ENCODE measurements around the gene CDK17. TPM values are rescaled to one million over a fixed set of nuclear protein-coding genes. Genes with fewer than 3 reads are reported as not detected.
"Not testable (repeated sequence)": the region's sequence is repeated elsewhere in the genome, so short reads cannot be mapped to it uniquely, and the experiment has no call there.

Gene CDK17
- polyA plus RNA-seq, 2 donors = 6.3 to 6.5 TPM

- Histone ChIP-seq H3K27ac (ENCODE audit: low read depth in 2 of 2, low read length in 1 of 2) (no peak overlapping the region), H3K4me3 (ENCODE audit: low read depth in 1 of 2, low read length in 2 of 2) (no peak overlapping the region), H3K4me1 (ENCODE audit: control insufficient read depth in 2 of 2, insufficient read depth in 2 of 2, low read length in 1 of 2) (no peaks in the 10 kb centered on the region), H3K36me3 (ENCODE audit: control insufficient read depth in 2 of 2, insufficient read depth in 2 of 2, low read length in 1 of 2) (no peaks in the 10 kb centered on the region), H3K27me3 (ENCODE audit: control insufficient read depth in 1 of 2, insufficient read depth in 2 of 2, low read length in 2 of 2) (no peaks in the 10 kb centered on the region), H3K9me3 (ENCODE audit: control insufficient read depth in 2 of 2, insufficient read depth in 1 of 2, low read depth in 1 of 2, low read length in 1 of 2) (no peaks in the 10 kb centered on the region)
- WGBS, 2 donors = 77 to 79% methylated on average over 8 of the region's 8 CpGs
Observed at GRCh38 chr12:96436366-96437170, 36.3 kb upstream of the CDK17 start.

DNA sequence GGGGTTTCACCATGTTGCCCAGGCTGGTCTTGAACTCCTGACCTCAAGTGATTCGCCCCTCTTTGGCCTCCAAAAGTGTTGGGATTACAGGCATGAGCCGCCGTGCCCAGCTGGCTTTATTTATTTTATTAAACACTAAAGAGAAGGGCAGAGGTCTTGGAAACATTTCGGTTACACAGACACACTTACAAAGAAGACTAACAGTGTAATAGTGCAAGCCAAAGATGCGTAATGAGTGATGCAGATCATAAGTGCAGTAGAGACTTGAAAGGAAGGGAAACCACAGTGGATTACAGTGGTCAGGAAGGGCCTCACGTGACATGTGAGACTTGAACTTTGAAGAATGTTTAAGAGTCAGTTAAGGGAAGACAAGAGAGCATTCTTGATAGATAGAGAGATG is 33.9 kb upstream of the CDK17 start:
- H3K36me3 ChIP-seq (ENCODE audit: control insufficient read depth in 2 of 2, insufficient read depth in 2 of 2, low read length in 1 of 2) = no peaks in the 10 kb centered on the region
- H3K27ac ChIP-seq (ENCODE audit: low read depth in 2 of 2, low read length in 1 of 2) = no peak overlapping the region
- H3K4me1 ChIP-seq (ENCODE audit: control insufficient read depth in 2 of 2, insufficient read depth in 2 of 2, low read length in 1 of 2) = no peaks in the 10 kb centered on the region
- no peaks in the 10 kb centered on the region for H3K9me3 ChIP-seq (ENCODE audit: control insufficient read depth in 2 of 2, insufficient read depth in 1 of 2, low read depth in 1 of 2, low read length in 1 of 2)
- H3K27me3 ChIP-seq (ENCODE audit: control insufficient read depth in 1 of 2, insufficient read depth in 2 of 2, low read length in 2 of 2) = no peaks in the 10 kb centered on the region
- H3K4me3 ChIP-seq (ENCODE audit: low read depth in 1 of 2, low read length in 2 of 2) = no peak overlapping the region
- WGBS, 2 donors = 56 to 63% methylated on average over 6 of the region's 6 CpGs

GRCh38 chr12:96432496-96433321 is 32.5 kb upstream of the CDK17 start:
- H3K27me3 ChIP-seq (ENCODE audit: control insufficient read depth in 1 of 2, insufficient read depth in 2 of 2, low read length in 2 of 2); H3K4me1 ChIP-seq (ENCODE audit: control insufficient read depth in 2 of 2, insufficient read depth in 2 of 2, low read length in 1 of 2); H3K4me3 ChIP-seq (ENCODE audit: low read depth in 1 of 2, low read length in 2 of 2); H3K27ac ChIP-seq (ENCODE audit: low read depth in 2 of 2, low read length in 1 of 2); H3K36me3 ChIP-seq (ENCODE audit: control insufficient read depth in 2 of 2, insufficient read depth in 2 of 2, low read length in 1 of 2); H3K9me3 ChIP-seq (ENCODE audit: control insufficient read depth in 2 of 2, insufficient read depth in 1 of 2, low read depth in 1 of 2, low read length in 1 of 2): not testable (repeated sequence)
- 92 to 94% methylated on average over 4 of the region's 4 CpGs for WGBS, 2 donors

DNA sequence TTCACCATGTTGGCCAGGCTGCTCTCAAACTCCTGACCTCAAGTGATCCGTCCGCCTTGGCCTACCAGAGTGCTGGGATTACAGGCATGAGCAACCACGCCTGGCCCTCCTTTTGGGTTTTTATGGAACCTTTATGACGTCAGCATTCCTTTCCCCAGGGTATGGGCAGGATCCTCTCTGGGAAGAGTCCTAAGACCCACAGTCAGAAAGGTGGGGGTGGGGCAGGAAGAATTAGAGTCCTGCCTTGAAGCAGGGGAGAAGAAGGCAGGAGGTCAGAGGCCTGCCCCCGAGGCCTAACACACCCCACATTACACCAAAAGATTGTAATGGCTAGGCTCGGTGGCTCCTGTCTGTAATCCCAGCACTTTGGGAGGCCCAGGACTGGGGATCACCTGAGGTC is 30.8 kb upstream of the CDK17 start:
- no peaks in the 10 kb centered on the region for H3K4me1 ChIP-seq (ENCODE audit: control insufficient read depth in 2 of 2, insufficient read depth in 2 of 2, low read length in 1 of 2)
- H3K27ac ChIP-seq (ENCODE audit: low read depth in 2 of 2, low read length in 1 of 2) = no peak overlapping the region
- H3K4me3 ChIP-seq (ENCODE audit: low read depth in 1 of 2, low read length in 2 of 2) = no peak overlapping the region
- H3K9me3 ChIP-seq (ENCODE audit: control insufficient read depth in 2 of 2, insufficient read depth in 1 of 2, low read depth in 1 of 2, low read length in 1 of 2) = no peaks in the 10 kb centered on the region
- 88 to 94% methylated on average over 6 of the region's 6 CpGs for WGBS, 2 donors
- no peaks in the 10 kb centered on the region for H3K27me3 ChIP-seq (ENCODE audit: control insufficient read depth in 1 of 2, insufficient read depth in 2 of 2, low read length in 2 of 2)
- H3K36me3 ChIP-seq (ENCODE audit: control insufficient read depth in 2 of 2, insufficient read depth in 2 of 2, low read length in 1 of 2) = no peaks in the 10 kb centered on the region

GRCh38 chr12:96427269-96427729 is 27.1 kb upstream of the CDK17 start:
- 32 to 36% methylated on average over 6 of the region's 6 CpGs for WGBS, 2 donors
- no peak overlapping the region for H3K4me3 ChIP-seq (ENCODE audit: low read depth in 1 of 2, low read length in 2 of 2)
- no peaks in the 10 kb centered on the region for H3K9me3 ChIP-seq (ENCODE audit: control insufficient read depth in 2 of 2, insufficient read depth in 1 of 2, low read depth in 1 of 2, low read length in 1 of 2)
- H3K27me3 ChIP-seq (ENCODE audit: control insufficient read depth in 1 of 2, insufficient read depth in 2 of 2, low read length in 2 of 2) = no peaks in the 10 kb centered on the region
- no peaks in the 10 kb centered on the region for H3K36me3 ChIP-seq (ENCODE audit: control insufficient read depth in 2 of 2, insufficient read depth in 2 of 2, low read length in 1 of 2)
- peak overlapping the region in 1 of 2 donors; percentile 57 for H3K27ac ChIP-seq (ENCODE audit: low read depth in 2 of 2, low read length in 1 of 2)
- no peaks in the 10 kb centered on the region for H3K4me1 ChIP-seq (ENCODE audit: control insufficient read depth in 2 of 2, insufficient read depth in 2 of 2, low read length in 1 of 2)

DNA sequence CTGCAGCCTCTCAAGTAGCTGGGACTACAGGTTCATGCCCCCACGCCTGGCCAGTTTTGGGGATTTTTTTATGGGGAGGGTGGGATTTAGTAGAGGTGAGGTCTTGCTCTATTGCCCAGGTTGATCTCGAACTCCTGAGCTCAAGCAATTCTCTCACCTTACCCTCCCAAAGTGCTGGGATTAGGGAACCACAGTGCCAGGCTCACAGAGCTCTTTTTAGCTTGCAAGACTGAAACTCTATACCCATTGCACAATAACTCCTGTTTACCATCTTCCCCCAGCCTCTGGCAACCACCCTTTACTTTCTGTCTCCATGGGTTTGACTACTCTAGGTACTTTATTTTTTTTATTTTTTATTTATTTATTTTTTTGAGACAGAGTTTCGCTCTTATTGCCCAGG is 25.7 kb upstream of the CDK17 start:
- H3K27ac ChIP-seq (ENCODE audit: low read depth in 2 of 2, low read length in 1 of 2) = no peak overlapping the region
- H3K36me3 ChIP-seq (ENCODE audit: control insufficient read depth in 2 of 2, insufficient read depth in 2 of 2, low read length in 1 of 2) = no peaks in the 10 kb centered on the region
- H3K4me1 ChIP-seq (ENCODE audit: control insufficient read depth in 2 of 2, insufficient read depth in 2 of 2, low read length in 1 of 2) = no peaks in the 10 kb centered on the region
- H3K9me3 ChIP-seq (ENCODE audit: control insufficient read depth in 2 of 2, insufficient read depth in 1 of 2, low read depth in 1 of 2, low read length in 1 of 2) = no peaks in the 10 kb centered on the region
- 83 to 91% methylated on average over 3 of the region's 3 CpGs for WGBS, 2 donors
- no peak overlapping the region for H3K4me3 ChIP-seq (ENCODE audit: low read depth in 1 of 2, low read length in 2 of 2)
- no peaks in the 10 kb centered on the region for H3K27me3 ChIP-seq (ENCODE audit: control insufficient read depth in 1 of 2, insufficient read depth in 2 of 2, low read length in 2 of 2)

- 64 to 76% methylated on average over 3 of the region's 3 CpGs for WGBS, 2 donors
- Histone ChIP-seq H3K9me3 (ENCODE audit: control insufficient read depth in 2 of 2, insufficient read depth in 1 of 2, low read depth in 1 of 2, low read length in 1 of 2) (no peaks in the 10 kb centered on the region), H3K4me3 (ENCODE audit: low read depth in 1 of 2, low read length in 2 of 2) (no peak overlapping the region), H3K36me3 (ENCODE audit: control insufficient read depth in 2 of 2, insufficient read depth in 2 of 2, low read length in 1 of 2) (no peaks in the 10 kb centered on the region), H3K27me3 (ENCODE audit: control insufficient read depth in 1 of 2, insufficient read depth in 2 of 2, low read length in 2 of 2) (no peaks in the 10 kb centered on the region), H3K27ac (ENCODE audit: low read depth in 2 of 2, low read length in 1 of 2) (no peak overlapping the region), H3K4me1 (ENCODE audit: control insufficient read depth in 2 of 2, insufficient read depth in 2 of 2, low read length in 1 of 2) (no peaks in the 10 kb centered on the region)
Observed at GRCh38 chr12:96425321-96425720, 25.1 kb upstream of the CDK17 start.

DNA sequence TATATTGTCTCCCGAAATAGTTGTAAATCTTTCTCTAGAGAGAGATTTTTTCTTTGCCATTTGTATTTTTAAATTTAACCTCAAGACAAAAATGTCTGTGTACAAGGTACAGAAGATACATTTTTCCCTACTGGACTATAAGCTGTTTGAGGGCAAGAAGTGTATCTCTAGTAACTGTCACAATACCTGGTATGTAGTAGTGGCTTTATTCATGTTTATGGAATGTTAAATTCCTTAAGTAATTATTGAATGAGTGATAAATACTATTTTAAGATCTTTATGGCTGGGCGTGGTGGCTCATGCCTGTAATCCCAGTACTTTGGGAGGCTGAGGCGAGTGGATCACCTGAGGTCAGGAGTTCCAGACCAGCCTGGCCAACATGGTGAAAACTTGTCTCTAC is 24.4 kb upstream of the CDK17 start:
- Histone ChIP-seq H3K4me1 (ENCODE audit: control insufficient read depth in 2 of 2, insufficient read depth in 2 of 2, low read length in 1 of 2) (no peaks in the 10 kb centered on the region), H3K36me3 (ENCODE audit: control insufficient read depth in 2 of 2, insufficient read depth in 2 of 2, low read length in 1 of 2) (no peaks in the 10 kb centered on the region), H3K27ac (ENCODE audit: low read depth in 2 of 2, low read length in 1 of 2) (no peak overlapping the region), H3K4me3 (ENCODE audit: low read depth in 1 of 2, low read length in 2 of 2) (no peak overlapping the region), H3K27me3 (ENCODE audit: control insufficient read depth in 1 of 2, insufficient read depth in 2 of 2, low read length in 2 of 2) (no peaks in the 10 kb centered on the region), H3K9me3 (ENCODE audit: control insufficient read depth in 2 of 2, insufficient read depth in 1 of 2, low read depth in 1 of 2, low read length in 1 of 2) (no peaks in the 10 kb centered on the region)
- WGBS, 2 donors = 95 to 98% methylated on average over 3 of the region's 3 CpGs

DNA sequence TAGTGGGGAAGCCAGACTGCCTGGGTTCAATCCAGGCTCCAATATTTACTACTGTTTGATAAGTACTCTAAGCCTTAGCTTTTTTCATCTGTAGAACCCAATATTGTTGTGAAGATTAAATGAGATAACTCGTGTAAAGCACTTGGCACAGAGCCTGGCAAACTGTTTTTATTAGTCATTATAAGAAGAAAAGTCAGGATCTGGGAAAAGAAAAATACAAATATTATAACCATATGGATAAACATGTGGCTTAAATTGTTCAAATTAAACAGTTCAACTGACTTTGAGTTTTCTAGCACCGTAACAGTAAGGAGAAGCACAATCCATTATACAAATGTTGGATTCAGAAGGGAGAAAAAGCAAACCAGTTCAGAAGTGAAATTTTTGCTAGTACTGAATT is 22.0 kb upstream of the CDK17 start:
- Histone ChIP-seq H3K9me3 (ENCODE audit: control insufficient read depth in 2 of 2, insufficient read depth in 1 of 2, low read depth in 1 of 2, low read length in 1 of 2) (no peaks in the 10 kb centered on the region), H3K4me3 (ENCODE audit: low read depth in 1 of 2, low read length in 2 of 2) (no peak overlapping the region), H3K27ac (ENCODE audit: low read depth in 2 of 2, low read length in 1 of 2) (no peak overlapping the region), H3K4me1 (ENCODE audit: control insufficient read depth in 2 of 2, insufficient read depth in 2 of 2, low read length in 1 of 2) (no peaks in the 10 kb centered on the region), H3K27me3 (ENCODE audit: control insufficient read depth in 1 of 2, insufficient read depth in 2 of 2, low read length in 2 of 2) (no peaks in the 10 kb centered on the region), H3K36me3 (ENCODE audit: control insufficient read depth in 2 of 2, insufficient read depth in 2 of 2, low read length in 1 of 2) (no peaks in the 10 kb centered on the region)
- 43 to 52% methylated on average over 2 of the region's 2 CpGs for WGBS, 2 donors

All from esophagus (tissue), 2 donors.